A549 (cell line): ENCODE measurements around the gene MLLT3.

Experiments used
- CHD2 ChIP-seq: fragments of 150-350 bp; IDR thresholded peaks from 2 replicates; pipeline ENCODE4 v1.6.1; 2014; ENCODE audit warnings: low read length; ENCODE audit not compliant: partially characterized antibody
- HDAC2 ChIP-seq: fragments of 200-600 bp; sonication (generic); IDR thresholded peaks from 2 replicates; pipeline ENCODE4 v1.6.1; 2016
- JUN ChIP-seq, 2 experiments: fragments of >200 bp; sonication (Bioruptor Twin); formaldehyde crosslinking; IDR thresholded peaks; 2 replicates in 1 of 2; 3 replicates in 1 of 2; pipeline ENCODE4 v1.6.1; 2016 to 2017
- JUNB ChIP-seq: fragments of >200 bp; sonication (Bioruptor Twin); formaldehyde crosslinking; IDR thresholded peaks from 2 replicates; pipeline ENCODE4 v1.6.1; 2016
- MAZ ChIP-seq: fragments of 150-350 bp; IDR thresholded peaks from 2 replicates; pipeline ENCODE4 v1.6.1; 2014; ENCODE audit warnings: antibody characterized with exemption, low read depth, low read length, borderline replicate concordance
- PHF8 ChIP-seq: fragments of 200-600 bp; sonication (generic); IDR thresholded peaks from 2 replicates; pipeline ENCODE4 v1.6.1; 2016; ENCODE audit warnings: low read depth, mild to moderate bottlenecking, antibody characterized with exemption, moderate library complexity, borderline replicate concordance
- POLR2A ChIP-seq: IDR thresholded peaks from 2 replicates; pipeline ENCODE4 v1.6.1; 2012; ENCODE audit warnings: mild to moderate bottlenecking, low read length
- RAD21 ChIP-seq, 2 experiments: fragments of >200 bp in 1 of 2; sonication (Bioruptor Twin) in 1 of 2; formaldehyde crosslinking in 1 of 2; IDR thresholded peaks in 1 of 2; conservative IDR thresholded peaks in 1 of 2; 2 replicates in 1 of 2; 3 replicates in 1 of 2; pipeline ENCODE4 v1.6.1; 2012 to 2018; ENCODE audit warnings: inconsistent platforms in 1 of 2
- REST ChIP-seq: fragments of 200-600 bp; sonication (generic); IDR thresholded peaks from 2 replicates; pipeline ENCODE4 v1.6.1; 2016; ENCODE audit warnings: antibody characterized with exemption, mild to moderate bottlenecking, moderate library complexity
- RFX5 ChIP-seq: fragments of 450-650 bp; IDR thresholded peaks from 2 replicates; pipeline ENCODE4 v1.7.1; 2014; ENCODE audit warnings: antibody characterized with exemption, mild to moderate bottlenecking, moderate library complexity
- TF ChIP-seq, protein P1 (sequence below): fragments of >200 bp; sonication (Bioruptor Twin); formaldehyde crosslinking; IDR thresholded peaks from 3 replicates; pipeline ENCODE4 v1.5.1; 2016
- TF ChIP-seq, protein P2 (sequence below): IDR thresholded peaks from 2 replicates; pipeline ENCODE4 v1.6.1; 2012

- TF ChIP-seq JUNB: no peak
- TF ChIP-seq, protein P1, sequence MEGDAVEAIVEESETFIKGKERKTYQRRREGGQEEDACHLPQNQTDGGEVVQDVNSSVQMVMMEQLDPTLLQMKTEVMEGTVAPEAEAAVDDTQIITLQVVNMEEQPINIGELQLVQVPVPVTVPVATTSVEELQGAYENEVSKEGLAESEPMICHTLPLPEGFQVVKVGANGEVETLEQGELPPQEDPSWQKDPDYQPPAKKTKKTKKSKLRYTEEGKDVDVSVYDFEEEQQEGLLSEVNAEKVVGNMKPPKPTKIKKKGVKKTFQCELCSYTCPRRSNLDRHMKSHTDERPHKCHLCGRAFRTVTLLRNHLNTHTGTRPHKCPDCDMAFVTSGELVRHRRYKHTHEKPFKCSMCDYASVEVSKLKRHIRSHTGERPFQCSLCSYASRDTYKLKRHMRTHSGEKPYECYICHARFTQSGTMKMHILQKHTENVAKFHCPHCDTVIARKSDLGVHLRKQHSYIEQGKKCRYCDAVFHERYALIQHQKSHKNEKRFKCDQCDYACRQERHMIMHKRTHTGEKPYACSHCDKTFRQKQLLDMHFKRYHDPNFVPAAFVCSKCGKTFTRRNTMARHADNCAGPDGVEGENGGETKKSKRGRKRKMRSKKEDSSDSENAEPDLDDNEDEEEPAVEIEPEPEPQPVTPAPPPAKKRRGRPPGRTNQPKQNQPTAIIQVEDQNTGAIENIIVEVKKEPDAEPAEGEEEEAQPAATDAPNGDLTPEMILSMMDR: no peak
- no peak for TF ChIP-seq POLR2A
- no peak for TF ChIP-seq CHD2
- TF ChIP-seq JUN (IDR thresholded peaks at IDR 0.05): no peak
- TF ChIP-seq RFX5: no peak
- TF ChIP-seq RAD21 (conservative IDR thresholded peaks at IDR 0.05 in 1 of 2, IDR thresholded peaks at IDR 0.05 in 1 of 2): no peak
- TF ChIP-seq PHF8: no peak
- TF ChIP-seq, protein P2, sequence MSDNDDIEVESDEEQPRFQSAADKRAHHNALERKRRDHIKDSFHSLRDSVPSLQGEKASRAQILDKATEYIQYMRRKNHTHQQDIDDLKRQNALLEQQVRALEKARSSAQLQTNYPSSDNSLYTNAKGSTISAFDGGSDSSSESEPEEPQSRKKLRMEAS: peak; percentile 25; the same call in 1 of the 2 replicates
- no peak for TF ChIP-seq REST
- no peak for TF ChIP-seq MAZ
- no peak for TF ChIP-seq HDAC2
Observed at GRCh38 chr9:20620650-20621470, 1.4 kb downstream of the MLLT3 start.
